Mesothelial cell of epicardium (in vitro differentiated cells): ENCODE results near the gene PCYT2. TPM values are rescaled to one million over a fixed set of nuclear protein-coding genes. Genes with fewer than 3 reads are reported as not detected.

Experiments
- DNase-seq, 2 experiments: peaks; one replicate each; pipeline ENCODE4 v3.0.0; 2021; ENCODE audit warnings: low spot score in 2 of 2; ENCODE audit not compliant: unreplicated experiment in 2 of 2
- H3K27ac Mint-ChIP-seq: 2 replicates; pipeline ENCODE4 v1.8.0; 2021; ENCODE audit warnings: mixed read lengths
- H3K27me3 Mint-ChIP-seq: 2 replicates; pipeline ENCODE4 v1.8.0; 2021; ENCODE audit warnings: low read depth, mixed read lengths
- H3K36me3 Mint-ChIP-seq: 2 replicates; pipeline ENCODE4 v1.8.0; 2021; ENCODE audit warnings: mixed read lengths
- H3K4me1 Mint-ChIP-seq: 2 replicates; pipeline ENCODE4 v1.8.0; 2021; ENCODE audit warnings: mixed read lengths
- H3K4me3 Mint-ChIP-seq: 2 replicates; pipeline ENCODE4 v1.8.0; 2021; ENCODE audit warnings: mild to moderate bottlenecking, moderate library complexity, mixed read lengths
- H3K9me3 Mint-ChIP-seq: 2 replicates; pipeline ENCODE4 v1.8.0; 2021; ENCODE audit warnings: mixed read lengths
- total RNA-seq: library from RNA; stranded (reverse); gene quantifications from 3 replicates; pipeline ENCODE4 v1.2.1, GENCODE V29; 2021
- TF ChIP-seq, protein P1 (sequence below): fragments of 200-600 bp; sonication (generic); IDR thresholded peaks from one replicate; pipeline ENCODE4 v1.5.0; 2021; ENCODE audit warnings: antibody characterized with exemption; ENCODE audit not compliant: unreplicated experiment

PCYT2 gene
- total RNA-seq, 1 donor from 2014 or later, result 20.5 TPM

DNA sequence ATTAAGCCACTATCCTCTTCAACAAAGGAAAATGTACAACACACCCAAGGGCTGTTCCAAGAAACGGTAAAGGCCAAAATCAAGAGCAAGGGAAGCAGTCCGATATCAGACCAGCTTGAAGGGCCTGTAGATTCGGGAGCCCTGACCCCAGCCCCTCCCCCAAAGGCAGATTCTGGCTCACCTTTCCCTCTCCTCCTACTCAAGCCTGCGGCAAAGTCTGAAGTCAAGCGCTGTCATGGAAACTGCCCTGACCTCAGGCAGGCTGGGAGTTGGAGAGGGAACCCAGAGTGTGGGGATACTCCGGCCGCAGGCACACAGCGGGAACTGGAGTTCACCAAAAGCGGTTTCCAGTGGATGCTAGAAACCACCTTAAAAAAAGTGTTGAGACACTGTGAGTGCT lies 21.6 kb downstream of the PCYT2 start:
- H3K4me1 Mint-ChIP-seq, result peaks cover 11% of the 10 kb centered on the region
- no peaks in the 10 kb centered on the region for H3K9me3 Mint-ChIP-seq
- TF ChIP-seq, protein P1, sequence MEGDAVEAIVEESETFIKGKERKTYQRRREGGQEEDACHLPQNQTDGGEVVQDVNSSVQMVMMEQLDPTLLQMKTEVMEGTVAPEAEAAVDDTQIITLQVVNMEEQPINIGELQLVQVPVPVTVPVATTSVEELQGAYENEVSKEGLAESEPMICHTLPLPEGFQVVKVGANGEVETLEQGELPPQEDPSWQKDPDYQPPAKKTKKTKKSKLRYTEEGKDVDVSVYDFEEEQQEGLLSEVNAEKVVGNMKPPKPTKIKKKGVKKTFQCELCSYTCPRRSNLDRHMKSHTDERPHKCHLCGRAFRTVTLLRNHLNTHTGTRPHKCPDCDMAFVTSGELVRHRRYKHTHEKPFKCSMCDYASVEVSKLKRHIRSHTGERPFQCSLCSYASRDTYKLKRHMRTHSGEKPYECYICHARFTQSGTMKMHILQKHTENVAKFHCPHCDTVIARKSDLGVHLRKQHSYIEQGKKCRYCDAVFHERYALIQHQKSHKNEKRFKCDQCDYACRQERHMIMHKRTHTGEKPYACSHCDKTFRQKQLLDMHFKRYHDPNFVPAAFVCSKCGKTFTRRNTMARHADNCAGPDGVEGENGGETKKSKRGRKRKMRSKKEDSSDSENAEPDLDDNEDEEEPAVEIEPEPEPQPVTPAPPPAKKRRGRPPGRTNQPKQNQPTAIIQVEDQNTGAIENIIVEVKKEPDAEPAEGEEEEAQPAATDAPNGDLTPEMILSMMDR, result no peak
- H3K36me3 Mint-ChIP-seq, result peaks cover 23% of the 10 kb centered on the region
- H3K27me3 Mint-ChIP-seq, result no peaks in the 10 kb centered on the region
- DNase-seq, result no peak
- peak overlapping the region; percentile 78 for H3K4me3 Mint-ChIP-seq
- peak overlapping the region; percentile 47 for H3K27ac Mint-ChIP-seq

DNA sequence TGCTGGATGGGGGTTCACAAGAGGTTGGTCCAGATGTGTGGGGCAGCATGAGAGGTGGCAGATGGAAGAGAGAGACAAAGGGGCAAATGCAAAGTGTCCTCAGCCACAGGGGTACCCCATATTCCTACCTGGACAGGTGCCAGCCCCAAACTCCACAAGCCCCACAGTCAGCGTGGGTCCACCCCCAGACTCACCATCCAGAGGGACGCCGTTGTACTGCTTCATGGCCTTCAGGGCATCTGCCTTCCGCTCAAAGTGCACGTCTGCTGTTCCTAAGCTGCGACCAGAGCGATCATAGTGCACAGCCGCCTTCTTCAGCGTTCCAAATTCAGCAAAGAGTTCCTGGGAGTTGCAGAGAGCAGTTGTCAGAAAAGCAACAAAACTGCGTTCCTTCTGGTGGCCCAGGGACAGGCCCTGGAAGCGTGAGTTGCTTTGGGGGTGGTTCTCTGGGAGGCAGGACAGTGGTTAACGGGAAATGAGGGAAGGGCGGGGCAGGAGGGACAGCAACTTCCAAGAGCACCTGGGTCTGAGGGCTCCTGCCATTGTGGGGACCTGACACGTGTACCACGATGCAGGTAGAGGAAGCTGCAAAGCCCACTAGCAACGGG lies 22.1 kb downstream of the PCYT2 start:
- DNase-seq, result no peak
- TF ChIP-seq, protein P1, result no peak
- H3K36me3 Mint-ChIP-seq, result peaks cover 28% of the 10 kb centered on the region
- H3K4me1 Mint-ChIP-seq, result peaks cover 11% of the 10 kb centered on the region
- H3K4me3 Mint-ChIP-seq, result peak overlapping the region; percentile 56
- no peaks in the 10 kb centered on the region for H3K27me3 Mint-ChIP-seq
- H3K9me3 Mint-ChIP-seq, result no peaks in the 10 kb centered on the region
- peak overlapping the region; percentile 47 for H3K27ac Mint-ChIP-seq

DNA sequence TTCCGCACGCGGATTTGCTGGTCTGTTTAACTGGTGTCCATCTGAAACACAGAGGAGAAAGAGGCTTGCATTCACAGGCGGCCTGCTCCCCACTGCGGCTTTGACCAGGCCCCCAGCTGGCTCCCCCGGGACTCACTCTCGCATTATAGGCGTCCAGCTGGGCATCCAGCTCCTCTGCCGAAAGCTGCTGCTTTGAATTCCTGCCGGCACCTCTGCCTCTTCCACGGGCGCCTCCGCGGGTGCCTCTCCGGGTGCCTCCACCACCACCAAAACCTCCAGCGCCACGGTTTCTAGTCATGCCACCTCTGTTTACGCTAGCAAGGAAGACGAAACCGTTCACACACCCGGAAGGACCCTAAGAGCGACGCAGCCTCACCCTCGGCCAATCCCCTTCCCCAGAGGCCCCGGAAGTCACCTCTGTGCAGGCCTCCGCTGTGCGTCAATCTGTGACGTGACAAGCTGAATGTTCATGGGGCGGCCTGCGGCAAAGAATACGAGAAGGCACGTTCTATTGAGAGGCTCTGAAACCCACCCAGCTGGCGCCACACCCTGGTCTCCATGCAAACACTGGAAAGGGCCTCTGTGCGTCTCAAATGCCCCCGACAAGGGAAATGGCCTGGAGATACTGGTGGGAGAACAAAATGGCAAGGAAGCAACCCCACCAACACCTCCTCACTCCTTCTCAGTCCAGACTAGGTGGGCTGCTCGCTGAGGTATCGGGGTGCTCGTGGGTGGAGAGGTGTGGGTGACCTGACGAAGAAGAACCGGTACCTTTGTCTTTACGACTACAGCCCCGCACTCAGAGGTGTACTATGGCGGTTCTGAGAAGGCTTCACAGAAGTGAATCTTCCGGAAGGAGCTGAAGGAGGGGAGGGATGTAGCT lies 22.9 kb downstream of the PCYT2 start:
- Mint-ChIP-seq H3K27me3 (no peaks in the 10 kb centered on the region), H3K36me3 (peaks cover 30% of the 10 kb centered on the region), H3K4me1 (peaks cover 11% of the 10 kb centered on the region), H3K4me3 (peak overlapping the region; percentile 56), H3K27ac (no peak overlapping the region), H3K9me3 (no peaks in the 10 kb centered on the region)
- DNase-seq, result peak in 1 of 2 experiments; percentile 18
- TF ChIP-seq, protein P1, result no peak

DNA sequence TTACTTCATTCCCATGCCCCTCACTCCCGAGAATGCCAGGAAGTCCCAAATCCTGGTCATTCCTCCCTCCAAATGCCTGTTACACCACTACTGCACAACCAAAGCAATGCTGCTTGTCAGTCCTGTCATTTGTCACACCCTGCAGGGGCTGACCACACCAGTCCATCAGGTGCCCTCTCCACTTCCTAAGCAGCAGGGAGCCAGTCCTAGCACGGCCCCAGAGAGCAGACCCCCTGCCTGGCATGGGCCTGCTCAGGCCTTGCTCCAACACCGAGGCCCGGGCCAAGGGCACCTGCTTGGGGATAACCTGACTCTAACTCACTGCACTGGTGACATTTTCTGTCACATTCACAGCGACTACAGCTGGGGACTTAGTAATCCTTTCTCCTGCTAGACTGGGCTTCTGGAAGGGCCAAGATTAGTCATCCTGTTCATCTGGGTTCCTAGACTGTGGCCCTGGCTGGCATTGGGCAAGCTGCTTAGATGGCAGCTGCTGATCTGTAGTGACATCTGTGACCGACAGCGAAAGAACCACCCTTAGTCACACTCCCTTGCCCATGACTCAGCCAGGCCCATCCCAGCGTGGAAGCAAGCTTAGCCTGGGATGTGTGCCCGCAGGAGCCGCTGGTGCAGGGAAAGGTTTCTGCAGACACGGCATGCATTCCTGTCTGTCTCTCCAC lies 25.2 kb downstream of the PCYT2 start:
- no peaks in the 10 kb centered on the region for H3K27me3 Mint-ChIP-seq
- H3K4me1 Mint-ChIP-seq, result peaks cover 7% of the 10 kb centered on the region
- peaks cover 39% of the 10 kb centered on the region for H3K36me3 Mint-ChIP-seq
- no peak overlapping the region for H3K27ac Mint-ChIP-seq
- no peak for DNase-seq
- no peak overlapping the region for H3K4me3 Mint-ChIP-seq
- no peaks in the 10 kb centered on the region for H3K9me3 Mint-ChIP-seq
- TF ChIP-seq, protein P1, result no peak

DNA sequence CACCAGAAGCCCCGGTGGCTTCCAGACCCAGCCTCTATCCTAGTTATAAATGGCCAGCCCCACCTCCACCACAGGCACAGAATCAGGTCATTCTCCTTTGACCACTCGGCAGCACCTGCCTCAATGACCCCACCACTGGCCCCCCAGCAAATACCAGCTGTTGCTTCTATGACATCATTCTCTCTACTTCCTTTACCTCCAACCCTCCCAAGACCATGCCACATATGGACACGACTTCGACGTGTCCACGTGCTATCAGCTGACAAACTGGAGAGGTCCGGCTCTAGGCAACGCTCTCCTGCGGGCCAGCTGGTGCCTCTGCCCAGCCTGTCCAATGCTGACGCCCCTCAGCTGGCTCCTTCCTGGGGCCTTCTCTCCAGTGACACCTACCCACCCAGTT lies 25.7 kb downstream of the PCYT2 start:
- Mint-ChIP-seq H3K27me3 (no peaks in the 10 kb centered on the region), H3K4me3 (no peak overlapping the region), H3K9me3 (no peaks in the 10 kb centered on the region), H3K36me3 (peaks cover 40% of the 10 kb centered on the region), H3K27ac (no peak overlapping the region), H3K4me1 (peaks cover 6% of the 10 kb centered on the region)
- TF ChIP-seq, protein P1, result no peak
- no peak for DNase-seq
